GM12891 (cell line): Measurements from ENCODE around the gene PSMD11.

Experiments used
- PAX5 ChIP-seq: IDR thresholded peaks from 2 replicates; pipeline ENCODE4 v1.6.1; 2011; ENCODE audit warnings: low read length, moderate library complexity, mild to moderate bottlenecking; ENCODE audit not compliant: insufficient read depth, severe bottlenecking
- POLR2A ChIP-seq: IDR thresholded peaks from 2 replicates; pipeline ENCODE4 v1.6.1; 2011; ENCODE audit warnings: low read depth, low read length, control low read depth
- POLR2AphosphoS5 ChIP-seq: IDR thresholded peaks from 2 replicates; pipeline ENCODE4 v1.6.1; 2011; ENCODE audit warnings: low read depth, low read length, control low read depth
- POU2F2 ChIP-seq: IDR thresholded peaks from 2 replicates; pipeline ENCODE4 v1.6.1; 2011; ENCODE audit warnings: low read depth, mild to moderate bottlenecking, control low read depth, low read length, moderate library complexity
- SPI1 ChIP-seq: IDR thresholded peaks from 2 replicates; pipeline ENCODE4 v1.6.1; 2011; ENCODE audit warnings: low read depth, low read length, control low read depth
- TAF1 ChIP-seq: IDR thresholded peaks from 2 replicates; pipeline ENCODE4 v1.6.1; 2011; ENCODE audit warnings: low read depth, low read length, control low read depth

GRCh38 chr17:32440722-32441121 lies 3.6 kb upstream of the PSMD11 start:
- TF ChIP-seq POLR2A (no peak), SPI1 (no peak), POLR2AphosphoS5 (no peak), TAF1 (no peak), POU2F2 (no peak), PAX5 (no peak)
